Sigmoid colon (tissue), 7 donors: Measurements from ENCODE around the gene BARX2. TPM values are rescaled to one million over a fixed set of nuclear protein-coding genes. Genes with fewer than 3 reads are reported as not detected.

Experiments
- DNase-seq: peaks from one replicate; pipeline ENCODE4 v3.0.0-alpha.2; 2019
- H3K27ac ChIP-seq, 4 donors: fragments of 200-600 bp; sonication (generic); one replicate each; pipeline ENCODE4 v1.5.1; 2016 to 2019; ENCODE audit warnings: mild to moderate bottlenecking in 1 of 4
- H3K27me3 ChIP-seq, 3 donors: fragments of 200-600 bp; sonication (generic); one replicate each; pipeline ENCODE4 v1.5.1; 2019; ENCODE audit warnings: mild to moderate bottlenecking in 1 of 3
- H3K36me3 ChIP-seq, 4 donors: fragments of 200-600 bp; sonication (generic); one replicate each; pipeline ENCODE4 v1.5.1; 2016 to 2019
- H3K4me1 ChIP-seq, 4 donors: fragments of 200-600 bp; sonication (generic); one replicate each; pipeline ENCODE4 v1.5.1; 2017 to 2019
- H3K4me3 ChIP-seq, 4 donors: fragments of 200-600 bp; sonication (generic); one replicate each; pipeline ENCODE4 v1.5.1; 2017 to 2019; ENCODE audit warnings: mild to moderate bottlenecking in 2 of 4, moderate library complexity in 1 of 4
- H3K9me3 ChIP-seq, 4 donors: fragments of 200-600 bp in 3 of 4; sonication (generic) in 3 of 4; one replicate each; pipeline versions ENCODE4 v1.5.1 to v1.6.1; 2013 to 2019
- CTCF ChIP-seq, 4 experiments: fragments of 450-650 bp in 3 of 4; fragments of 200-600 bp in 1 of 4; IDR thresholded peaks; one replicate each; pipeline ENCODE4 v1.5.1; 2016 to 2019; ENCODE audit warnings: antibody characterized with exemption in 4 of 4, mild to moderate bottlenecking in 3 of 4, moderate library complexity in 2 of 4
- EP300 ChIP-seq, 4 donors: sonication (generic); formaldehyde crosslinking; IDR thresholded peaks; one replicate each; pipeline ENCODE4 v1.6.1; 2017; ENCODE audit warnings: antibody characterized with exemption in 4 of 4
- POLR2A ChIP-seq, 2 donors: fragments of 450-650 bp; IDR thresholded peaks; one replicate each; pipeline ENCODE4 v1.6.1; 2016; ENCODE audit warnings: antibody characterized with exemption in 2 of 2, mild to moderate bottlenecking in 2 of 2, moderate library complexity in 2 of 2
- POLR2AphosphoS5 ChIP-seq, 4 donors: sonication (generic); formaldehyde crosslinking; IDR thresholded peaks; one replicate each; pipeline ENCODE4 v1.6.1; 2017; ENCODE audit warnings: antibody characterized with exemption in 4 of 4
- WGBS, 2 donors: extraction: QIAGEN DNeasy Blood & Tissue Kit; methylation state at CpG; one replicate each; pipeline ENCODE4 v1.1.7; 2013; 5-methylcytosine and 5-hydroxymethylcytosine counted together
- intact Hi-C: fragments of 100-400 bp; cut with DNase I; formaldehyde crosslinking; loops from one replicate; pipeline ENCODE4 v1.15.1; 2023
- polyA plus RNA-seq, 3 donors: library from polyadenylated mRNA; stranded (reverse); fragments of 200-250 nt; gene quantifications; one replicate each; pipeline ENCODE4 v1.2.3, GENCODE V29; 2013
- total RNA-seq, 4 donors: library from RNA; depleted of rRNA; stranded (reverse); fragments of >200 nt; gene quantifications; one replicate each; pipeline ENCODE4 v1.1.0, GENCODE V29; 2016
- donor health status: healthy with polysubstance abuse.
- donor health status: Bipolar disorder and iron deficiency.
- donor health status: healthy.

BARX2 gene
- total and polyA plus RNA-seq, 7 donors = 10.0 to 19.7 (median 12.0) TPM; not detected in 4

- Histone ChIP-seq H3K4me3 (no peak overlapping the region), H3K36me3 (no peaks in the 10 kb centered on the region), H3K9me3 (no peaks in the 10 kb centered on the region), H3K4me1 (no peaks in the 10 kb centered on the region), H3K27me3 (peaks cover 0 to 19% (median 4%) of the 10 kb centered on the region in 3 donors), H3K27ac (no peak overlapping the region)
- intact Hi-C loops = no loop called here
- no peak for DNase-seq
- WGBS, 2 donors = 88 to 93% methylated on average over 7 of the region's 7 CpGs
- TF ChIP-seq CTCF (IDR thresholded peaks at IDR 0.05) (no peak), POLR2A (IDR thresholded peaks at IDR 0.05) (no peak), POLR2AphosphoS5 (IDR thresholded peaks at IDR 0.05) (no peak), EP300 (IDR thresholded peaks at IDR 0.05) (no peak)
Measured at GRCh38 chr11:129395883-129396282, 20.2 kb downstream of the BARX2 start.

GRCh38 chr11:129396454-129396853, 20.8 kb downstream of the BARX2 start:
- TF ChIP-seq CTCF (IDR thresholded peaks at IDR 0.05) = no peak
- TF ChIP-seq POLR2A (IDR thresholded peaks at IDR 0.05) = no peak
- TF ChIP-seq POLR2AphosphoS5 (IDR thresholded peaks at IDR 0.05) = no peak
- TF ChIP-seq EP300 (IDR thresholded peaks at IDR 0.05) = no peak
- intact Hi-C loops = no loop called here
- WGBS, 2 donors = 57 to 85% methylated on average over 3 of the region's 3 CpGs
- no peaks in the 10 kb centered on the region for H3K4me1 ChIP-seq
- DNase-seq = no peak
- H3K4me3 ChIP-seq = no peak overlapping the region
- no peaks in the 10 kb centered on the region for H3K9me3 ChIP-seq
- no peak overlapping the region for H3K27ac ChIP-seq
- no peaks in the 10 kb centered on the region for H3K36me3 ChIP-seq
- peaks cover 0 to 16% (median 4%) of the 10 kb centered on the region in 3 donors for H3K27me3 ChIP-seq

DNA sequence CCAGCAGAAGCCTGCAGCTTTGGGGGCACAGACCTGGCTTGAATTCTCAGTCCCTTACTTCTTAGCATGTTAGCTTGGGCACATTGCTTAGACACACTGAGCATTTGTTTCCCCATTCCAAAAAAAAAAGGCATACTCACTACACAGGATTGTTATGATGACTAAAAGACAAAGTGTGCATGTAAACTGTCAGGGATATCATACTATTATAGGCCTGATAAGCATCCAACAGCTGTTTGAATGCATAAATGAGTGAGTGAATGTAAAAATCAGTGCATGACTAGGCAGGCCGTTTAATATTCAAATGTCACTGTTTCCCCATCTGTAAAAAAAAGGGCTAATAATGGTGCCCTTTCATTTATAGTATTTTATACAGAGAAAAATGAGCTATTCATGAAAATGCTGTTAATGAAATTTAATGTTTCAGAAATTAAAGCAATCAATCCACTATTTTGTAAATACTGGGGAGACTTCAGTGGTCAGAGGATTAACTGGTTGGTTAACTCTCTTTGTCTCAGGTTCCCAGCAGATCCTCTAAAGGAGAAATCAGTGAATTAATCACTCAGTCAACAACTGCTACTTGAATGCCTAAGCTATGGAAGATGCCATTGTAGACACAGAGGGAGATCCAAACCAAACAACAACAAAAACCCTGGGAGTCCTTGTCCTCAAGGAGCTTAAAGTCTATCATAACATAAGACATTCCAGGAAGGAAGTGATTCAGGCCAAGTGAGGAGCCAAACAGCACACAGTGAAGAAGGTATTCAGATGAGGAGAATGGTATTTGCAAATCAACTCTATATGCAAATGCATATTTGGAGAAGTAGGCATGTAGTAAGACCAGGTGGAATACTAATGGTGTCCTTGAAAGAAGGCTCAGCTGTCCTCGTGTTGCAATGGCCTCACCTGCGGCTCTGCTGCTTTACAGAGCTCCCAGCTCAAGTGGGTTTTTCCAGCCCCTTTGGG, 26.8 kb downstream of the BARX2 start:
- Histone ChIP-seq H3K36me3 (no peaks in the 10 kb centered on the region), H3K27ac (no peak overlapping the region), H3K27me3 (no peaks in the 10 kb centered on the region), H3K4me3 (no peak overlapping the region), H3K4me1 (no peaks in the 10 kb centered on the region), H3K9me3 (no peaks in the 10 kb centered on the region)
- no peak for DNase-seq
- WGBS, 2 donors = 87 to 93% methylated on average over 3 of the region's 3 CpGs
- intact Hi-C loops = no loop called here
- TF ChIP-seq EP300 (IDR thresholded peaks at IDR 0.05) (no peak), POLR2A (IDR thresholded peaks at IDR 0.05) (no peak), POLR2AphosphoS5 (IDR thresholded peaks at IDR 0.05) (no peak), CTCF (IDR thresholded peaks at IDR 0.05) (no peak)

DNA sequence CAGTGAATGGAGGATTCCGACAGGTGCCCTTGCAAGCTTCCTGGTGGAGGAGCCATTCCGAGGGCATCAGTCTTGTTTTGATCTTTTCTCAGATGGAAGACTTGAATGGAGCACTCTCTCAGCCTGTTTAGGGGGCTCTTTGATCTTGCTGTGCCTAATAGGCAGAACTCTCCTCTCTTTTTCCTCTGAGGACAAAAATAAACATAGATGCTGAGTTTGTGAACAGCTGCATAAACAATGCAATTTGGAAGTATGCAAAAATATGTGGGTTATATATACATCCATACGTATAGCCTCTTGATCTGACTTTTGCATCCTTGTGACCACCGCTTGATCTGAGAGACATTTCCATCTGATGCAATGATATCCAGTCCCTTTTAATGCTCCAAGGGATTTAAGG, 29.1 kb downstream of the BARX2 start:
- H3K4me3 ChIP-seq = no peak overlapping the region
- no peak overlapping the region for H3K27ac ChIP-seq
- intact Hi-C loops = no loop called here
- H3K4me1 ChIP-seq = no peaks in the 10 kb centered on the region
- no peak for TF ChIP-seq CTCF (IDR thresholded peaks at IDR 0.05)
- no peak for TF ChIP-seq POLR2A (IDR thresholded peaks at IDR 0.05)
- TF ChIP-seq POLR2AphosphoS5 (IDR thresholded peaks at IDR 0.05) = no peak
- TF ChIP-seq EP300 (IDR thresholded peaks at IDR 0.05) = no peak
- H3K27me3 ChIP-seq = no peaks in the 10 kb centered on the region
- no peaks in the 10 kb centered on the region for H3K9me3 ChIP-seq
- no peaks in the 10 kb centered on the region for H3K36me3 ChIP-seq
- DNase-seq = no peak
- WGBS, 2 donors = 86 to 89% methylated on average over 4 of the region's 4 CpGs
